ENCODE data around the gene CNTNAP3.
A peak's percentile ranks its signal among the peaks of the same experiment; 100 is the strongest.
"Not testable (repeated sequence)": the region's sequence is repeated elsewhere in the genome, so short reads cannot be mapped to it uniquely, and the experiment has no call there.

CNTNAP3 gene

GRCh38 chr9:39054453-39054852 lies 233.5 kb downstream of the CNTNAP3 start:
- not testable (repeated sequence) for H3K18ac ChIP-seq (ENCODE audit: low read length); H3K4me1 ChIP-seq (ENCODE audit: control insufficient read depth, low read depth, low read length); H3K79me2 ChIP-seq (ENCODE audit: control insufficient read depth, insufficient read depth, low read length); H4K8ac ChIP-seq (ENCODE audit: low read depth, low read length); H3K4me2 ChIP-seq (ENCODE audit: low read length); H3K79me1 ChIP-seq (ENCODE audit: low read length); H3K23ac ChIP-seq (ENCODE audit: low read length); H2AK5ac ChIP-seq (ENCODE audit: low read length); H3K36me3 ChIP-seq (ENCODE audit: control insufficient read depth, insufficient read depth, low read length); H2BK120ac ChIP-seq (ENCODE audit: low read depth, low read length); H2BK15ac ChIP-seq (replicated peaks; ENCODE audit: low read depth); H2BK5ac ChIP-seq (ENCODE audit: low read length); H3K9ac ChIP-seq (ENCODE audit: low read length); H4K5ac ChIP-seq (ENCODE audit: low read length); H3K27ac ChIP-seq (ENCODE audit: low read depth, low read length); H3K4ac ChIP-seq (ENCODE audit: low read depth, low read length); H3K27me3 ChIP-seq (ENCODE audit: insufficient read depth, low read length, poor library complexity); DNase-seq; H3K4me3 ChIP-seq (ENCODE audit: low read length); H3K56ac ChIP-seq (ENCODE audit: low read length)
- WGBS (ENCODE audit: extremely low coverage, insufficient coverage, low lambda C conversion rate): no CpG with 5 or more reads among the region's 8 CpGs

GRCh38 chr9:39046833-39047232 lies 241.1 kb downstream of the CNTNAP3 start:
- DNase-seq: peak; percentile 73
- H3K27ac ChIP-seq (ENCODE audit: low read depth, low read length); H3K4me3 ChIP-seq (ENCODE audit: low read length); H3K23ac ChIP-seq (ENCODE audit: low read length); H3K4ac ChIP-seq (ENCODE audit: low read depth, low read length); H2BK15ac ChIP-seq (replicated peaks; ENCODE audit: low read depth); H3K18ac ChIP-seq (ENCODE audit: low read length); H3K9ac ChIP-seq (ENCODE audit: low read length); H3K27me3 ChIP-seq (ENCODE audit: insufficient read depth, low read length, poor library complexity); H4K8ac ChIP-seq (ENCODE audit: low read depth, low read length); H3K4me1 ChIP-seq (ENCODE audit: control insufficient read depth, low read depth, low read length); H3K79me1 ChIP-seq (ENCODE audit: low read length); H4K5ac ChIP-seq (ENCODE audit: low read length); H3K36me3 ChIP-seq (ENCODE audit: control insufficient read depth, insufficient read depth, low read length); H3K56ac ChIP-seq (ENCODE audit: low read length); H3K4me2 ChIP-seq (ENCODE audit: low read length); H2BK120ac ChIP-seq (ENCODE audit: low read depth, low read length); H3K79me2 ChIP-seq (ENCODE audit: control insufficient read depth, insufficient read depth, low read length); H2AK5ac ChIP-seq (ENCODE audit: low read length); H2BK5ac ChIP-seq (ENCODE audit: low read length): not testable (repeated sequence)
- WGBS (ENCODE audit: extremely low coverage, insufficient coverage, low lambda C conversion rate): no CpG with 5 or more reads among the region's 3 CpGs

GRCh38 chr9:39042352-39042803 lies 245.6 kb downstream of the CNTNAP3 start:
- no CpG with 5 or more reads among the region's 27 CpGs for WGBS (ENCODE audit: extremely low coverage, insufficient coverage, low lambda C conversion rate)
- not testable (repeated sequence) for H2AK5ac ChIP-seq (ENCODE audit: low read length); H3K27me3 ChIP-seq (ENCODE audit: insufficient read depth, low read length, poor library complexity); H3K4ac ChIP-seq (ENCODE audit: low read depth, low read length); H3K4me1 ChIP-seq (ENCODE audit: control insufficient read depth, low read depth, low read length); H3K56ac ChIP-seq (ENCODE audit: low read length); H3K36me3 ChIP-seq (ENCODE audit: control insufficient read depth, insufficient read depth, low read length); H2BK120ac ChIP-seq (ENCODE audit: low read depth, low read length); H2BK15ac ChIP-seq (replicated peaks; ENCODE audit: low read depth); H3K79me2 ChIP-seq (ENCODE audit: control insufficient read depth, insufficient read depth, low read length); H2BK5ac ChIP-seq (ENCODE audit: low read length); H3K4me2 ChIP-seq (ENCODE audit: low read length); H3K18ac ChIP-seq (ENCODE audit: low read length); H4K8ac ChIP-seq (ENCODE audit: low read depth, low read length); H3K27ac ChIP-seq (ENCODE audit: low read depth, low read length); DNase-seq; H4K5ac ChIP-seq (ENCODE audit: low read length); H3K23ac ChIP-seq (ENCODE audit: low read length); H3K4me3 ChIP-seq (ENCODE audit: low read length); H3K79me1 ChIP-seq (ENCODE audit: low read length); H3K9ac ChIP-seq (ENCODE audit: low read length)

- WGBS (ENCODE audit: extremely low coverage, insufficient coverage, low lambda C conversion rate): no CpG with 5 or more reads among the region's 10 CpGs
Observed at GRCh38 chr9:39041774-39042173, 246.2 kb downstream of the CNTNAP3 start.

GRCh38 chr9:39039148-39039547 lies 248.8 kb downstream of the CNTNAP3 start:
- H3K9ac ChIP-seq (ENCODE audit: low read length); H4K5ac ChIP-seq (ENCODE audit: low read length); H3K4me1 ChIP-seq (ENCODE audit: control insufficient read depth, low read depth, low read length); H3K27me3 ChIP-seq (ENCODE audit: insufficient read depth, low read length, poor library complexity); H2BK15ac ChIP-seq (replicated peaks; ENCODE audit: low read depth); H3K4me2 ChIP-seq (ENCODE audit: low read length); H4K8ac ChIP-seq (ENCODE audit: low read depth, low read length); H3K4me3 ChIP-seq (ENCODE audit: low read length); H3K79me1 ChIP-seq (ENCODE audit: low read length); H3K23ac ChIP-seq (ENCODE audit: low read length); H2AK5ac ChIP-seq (ENCODE audit: low read length); H3K4ac ChIP-seq (ENCODE audit: low read depth, low read length); H3K79me2 ChIP-seq (ENCODE audit: control insufficient read depth, insufficient read depth, low read length); H3K56ac ChIP-seq (ENCODE audit: low read length); H3K27ac ChIP-seq (ENCODE audit: low read depth, low read length); H3K18ac ChIP-seq (ENCODE audit: low read length); H3K36me3 ChIP-seq (ENCODE audit: control insufficient read depth, insufficient read depth, low read length); H2BK120ac ChIP-seq (ENCODE audit: low read depth, low read length); H2BK5ac ChIP-seq (ENCODE audit: low read length); DNase-seq: not testable (repeated sequence)
- no CpG with 5 or more reads among the region's 2 CpGs for WGBS (ENCODE audit: extremely low coverage, insufficient coverage, low lambda C conversion rate)

More at GRCh38 chr9:39041774-39042173, 246.2 kb downstream of the CNTNAP3 start:
- H3K36me3 ChIP-seq (ENCODE audit: control insufficient read depth, insufficient read depth, low read length); H2AK5ac ChIP-seq (ENCODE audit: low read length); H3K4ac ChIP-seq (ENCODE audit: low read depth, low read length); H2BK120ac ChIP-seq (ENCODE audit: low read depth, low read length); H3K18ac ChIP-seq (ENCODE audit: low read length); H2BK15ac ChIP-seq (replicated peaks; ENCODE audit: low read depth); H3K27me3 ChIP-seq (ENCODE audit: insufficient read depth, low read length, poor library complexity); H3K23ac ChIP-seq (ENCODE audit: low read length); H3K4me1 ChIP-seq (ENCODE audit: control insufficient read depth, low read depth, low read length); H3K9ac ChIP-seq (ENCODE audit: low read length); H4K8ac ChIP-seq (ENCODE audit: low read depth, low read length); H3K56ac ChIP-seq (ENCODE audit: low read length); H3K79me1 ChIP-seq (ENCODE audit: low read length); DNase-seq; H4K5ac ChIP-seq (ENCODE audit: low read length); H3K27ac ChIP-seq (ENCODE audit: low read depth, low read length); H2BK5ac ChIP-seq (ENCODE audit: low read length); H3K79me2 ChIP-seq (ENCODE audit: control insufficient read depth, insufficient read depth, low read length); H3K4me2 ChIP-seq (ENCODE audit: low read length); H3K4me3 ChIP-seq (ENCODE audit: low read length): not testable (repeated sequence)

GRCh38 chr9:39038221-39038620 lies 249.7 kb downstream of the CNTNAP3 start:
- not testable (repeated sequence) for H2BK120ac ChIP-seq (ENCODE audit: low read depth, low read length)

More at GRCh38 chr9:39038221-39038620, 249.7 kb downstream of the CNTNAP3 start:
- not testable (repeated sequence) for H3K56ac ChIP-seq (ENCODE audit: low read length); H3K27me3 ChIP-seq (ENCODE audit: insufficient read depth, low read length, poor library complexity); H3K79me1 ChIP-seq (ENCODE audit: low read length); H4K8ac ChIP-seq (ENCODE audit: low read depth, low read length); H2BK15ac ChIP-seq (replicated peaks; ENCODE audit: low read depth); H3K18ac ChIP-seq (ENCODE audit: low read length); H4K5ac ChIP-seq (ENCODE audit: low read length); H3K4me2 ChIP-seq (ENCODE audit: low read length); H3K4me1 ChIP-seq (ENCODE audit: control insufficient read depth, low read depth, low read length); H3K4ac ChIP-seq (ENCODE audit: low read depth, low read length); H3K79me2 ChIP-seq (ENCODE audit: control insufficient read depth, insufficient read depth, low read length); H2BK5ac ChIP-seq (ENCODE audit: low read length); H3K9ac ChIP-seq (ENCODE audit: low read length); H2AK5ac ChIP-seq (ENCODE audit: low read length); DNase-seq; H3K27ac ChIP-seq (ENCODE audit: low read depth, low read length); H3K23ac ChIP-seq (ENCODE audit: low read length); H3K4me3 ChIP-seq (ENCODE audit: low read length); H3K36me3 ChIP-seq (ENCODE audit: control insufficient read depth, insufficient read depth, low read length)
- whole genome bisulfite sequencing (ENCODE audit: extremely low coverage, insufficient coverage, low lambda C conversion rate): no CpG with 5 or more reads among the region's 1 CpG

Measured in mesendoderm (in vitro differentiated cells).